ENCODE results near the gene GARNL3. TPM values are rescaled to one million over a fixed set of nuclear protein-coding genes. Genes with fewer than 3 reads are reported as not detected.
A peak's percentile ranks its signal among the peaks of the same experiment; 100 is the strongest.

The GARNL3 gene
- total RNA-seq, 2 donors from 2014 or later = 2.0 to 2.5 TPM

- DNase-seq = no peak
- Mint-ChIP-seq H3K27me3 (peaks cover 58% of the 10 kb centered on the region), H3K36me3 (ENCODE audit: low read depth) (peaks cover 4% of the 10 kb centered on the region), H3K4me3 (no peak overlapping the region), H3K4me1 (peaks cover 30% of the 10 kb centered on the region), H3K27ac (no peak overlapping the region)
- no peak for ATAC-seq
- H3K9me3 ChIP-seq (ENCODE audit: control insufficient read depth, low read length, poor library complexity, severe bottlenecking) = no peaks in the 10 kb centered on the region
Observed at GRCh38 chr9:127386249-127386648, 121.7 kb downstream of the GARNL3 start.

GRCh38 chr9:127386981-127387380 lies 122.4 kb downstream of the GARNL3 start:
- Mint-ChIP-seq H3K27me3 (peaks cover 63% of the 10 kb centered on the region), H3K27ac (no peak overlapping the region), H3K4me3 (no peak overlapping the region), H3K4me1 (peaks cover 30% of the 10 kb centered on the region), H3K36me3 (ENCODE audit: low read depth) (peaks cover 4% of the 10 kb centered on the region)
- no peak for DNase-seq
- no peaks in the 10 kb centered on the region for H3K9me3 ChIP-seq (ENCODE audit: control insufficient read depth, low read length, poor library complexity, severe bottlenecking)
- ATAC-seq = no peak

- H3K4me1 Mint-ChIP-seq = peaks cover 35% of the 10 kb centered on the region
- peak overlapping the region; percentile 66 for H3K4me3 Mint-ChIP-seq
- peak overlapping the region; percentile 89 for H3K27ac Mint-ChIP-seq
- ATAC-seq (peak; percentile 98), DNase-seq (peak; percentile 59 to 77 (median 77))
- H3K36me3 Mint-ChIP-seq (ENCODE audit: low read depth) = peaks cover 4% of the 10 kb centered on the region
- H3K27me3 Mint-ChIP-seq = peaks cover 68% of the 10 kb centered on the region
- no peaks in the 10 kb centered on the region for H3K9me3 ChIP-seq (ENCODE audit: control insufficient read depth, low read length, poor library complexity, severe bottlenecking)
Observed at GRCh38 chr9:127388037-127388855, 123.7 kb downstream of the GARNL3 start.

GRCh38 chr9:127388856-127389238 lies 124.3 kb downstream of the GARNL3 start:
- ATAC-seq (no peak), DNase-seq (no peak)
- H3K27ac Mint-ChIP-seq = peak overlapping the region; percentile 89
- H3K9me3 ChIP-seq (ENCODE audit: control insufficient read depth, low read length, poor library complexity, severe bottlenecking) = no peaks in the 10 kb centered on the region
- H3K36me3 Mint-ChIP-seq (ENCODE audit: low read depth) = peaks cover 2% of the 10 kb centered on the region
- peaks cover 62% of the 10 kb centered on the region for H3K27me3 Mint-ChIP-seq
- peaks cover 35% of the 10 kb centered on the region for H3K4me1 Mint-ChIP-seq
- H3K4me3 Mint-ChIP-seq = peak overlapping the region; percentile 66

DNA sequence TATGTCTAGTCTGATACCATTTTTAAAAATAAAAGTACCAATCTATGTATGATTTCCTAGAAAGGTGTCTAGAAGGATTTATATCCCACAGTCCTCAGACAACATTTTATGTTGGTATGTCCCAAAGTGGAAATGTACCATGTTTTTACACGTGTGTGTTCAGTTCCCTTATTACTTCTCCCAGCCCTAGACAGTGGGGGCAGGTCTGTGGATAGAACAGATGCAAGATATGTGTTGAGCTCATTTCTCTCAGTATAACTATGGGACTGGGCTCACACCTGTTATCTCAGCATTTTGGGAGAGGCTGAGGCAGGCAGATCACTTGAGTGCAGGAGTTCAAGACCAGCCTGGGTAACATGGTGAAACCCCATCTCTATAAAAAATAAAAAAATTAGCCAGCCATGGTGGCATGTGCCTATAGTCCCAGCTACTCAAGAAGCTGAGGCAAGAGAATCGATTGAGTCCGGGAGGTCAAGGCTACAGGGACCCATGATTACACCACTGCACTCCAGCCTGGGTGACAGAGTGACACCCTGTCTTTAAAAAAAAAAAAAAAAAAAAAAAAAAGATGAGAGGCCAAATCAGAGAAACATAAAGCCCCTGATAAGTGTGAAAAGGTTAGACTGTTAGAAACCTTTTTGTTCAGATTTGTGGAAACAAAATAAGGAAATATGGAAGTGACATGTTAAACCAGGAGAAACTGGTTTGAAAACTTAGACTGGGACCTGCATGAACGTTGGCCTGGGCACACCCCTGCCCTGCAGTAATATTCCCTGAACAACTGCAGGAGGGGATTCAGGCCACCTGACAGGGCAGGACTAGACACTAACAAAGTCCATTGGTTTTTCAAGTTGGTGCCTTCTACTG lies 125.0 kb downstream of the GARNL3 start:
- H3K4me3 Mint-ChIP-seq = no peak overlapping the region

DNA sequence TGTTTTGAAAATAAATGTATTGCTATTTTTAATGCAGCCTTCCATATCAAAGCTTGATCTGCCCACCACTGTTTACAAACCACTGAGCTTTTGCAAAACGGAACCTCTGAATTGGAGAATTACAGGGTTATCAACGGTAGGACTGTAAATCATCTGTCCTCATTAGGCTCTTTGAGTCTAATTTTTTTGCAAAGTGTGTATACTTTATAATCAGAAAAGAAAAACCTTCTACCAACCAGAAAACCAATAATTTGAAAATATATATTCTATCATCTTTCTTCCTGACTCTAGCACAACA lies 125.6 kb downstream of the GARNL3 start:
- no peaks in the 10 kb centered on the region for H3K9me3 ChIP-seq (ENCODE audit: control insufficient read depth, low read length, poor library complexity, severe bottlenecking)
- no peak overlapping the region for H3K27ac Mint-ChIP-seq
- no peak overlapping the region for H3K4me3 Mint-ChIP-seq
- peaks cover 52% of the 10 kb centered on the region for H3K27me3 Mint-ChIP-seq
- peaks cover 2% of the 10 kb centered on the region for H3K36me3 Mint-ChIP-seq (ENCODE audit: low read depth)
- H3K4me1 Mint-ChIP-seq = peaks cover 29% of the 10 kb centered on the region
- DNase-seq (no peak), ATAC-seq (no peak)

More for the DNA sequence above, 125.0 kb downstream of the GARNL3 start:
- Mint-ChIP-seq H3K27ac (peak overlapping the region; percentile 89), H3K27me3 (peaks cover 55% of the 10 kb centered on the region), H3K36me3 (ENCODE audit: low read depth) (peaks cover 2% of the 10 kb centered on the region), H3K4me1 (peaks cover 31% of the 10 kb centered on the region)
- no peaks in the 10 kb centered on the region for H3K9me3 ChIP-seq (ENCODE audit: control insufficient read depth, low read length, poor library complexity, severe bottlenecking)
- DNase-seq = no peak
- ATAC-seq = no peak

DNA sequence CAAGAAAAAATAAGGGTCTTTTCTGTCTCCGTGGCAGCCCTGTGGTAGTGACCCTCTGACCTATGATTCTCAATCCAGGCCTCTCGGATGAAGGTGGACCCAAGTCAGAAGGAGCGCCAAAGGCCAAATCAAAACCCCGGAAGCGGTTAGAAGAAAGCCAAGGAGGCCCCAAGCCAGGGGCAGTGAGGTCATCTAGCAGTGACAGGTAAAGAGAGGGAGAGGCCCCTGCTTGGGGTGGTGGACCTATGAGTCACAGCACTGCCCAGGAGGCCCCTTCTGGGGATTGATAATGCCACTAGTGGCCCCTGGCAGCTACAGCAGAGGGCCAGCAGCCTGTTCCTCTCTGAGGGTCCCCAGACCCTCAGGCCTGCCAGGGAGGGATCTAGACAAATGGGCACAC lies 126.0 kb downstream of the GARNL3 start:
- no peak for ATAC-seq
- peaks cover 2% of the 10 kb centered on the region for H3K36me3 Mint-ChIP-seq (ENCODE audit: low read depth)
- no peak for DNase-seq
- no peaks in the 10 kb centered on the region for H3K9me3 ChIP-seq (ENCODE audit: control insufficient read depth, low read length, poor library complexity, severe bottlenecking)
- H3K4me3 Mint-ChIP-seq = no peak overlapping the region
- H3K27ac Mint-ChIP-seq = no peak overlapping the region
- peaks cover 28% of the 10 kb centered on the region for H3K4me1 Mint-ChIP-seq
- H3K27me3 Mint-ChIP-seq = peaks cover 52% of the 10 kb centered on the region

DNA sequence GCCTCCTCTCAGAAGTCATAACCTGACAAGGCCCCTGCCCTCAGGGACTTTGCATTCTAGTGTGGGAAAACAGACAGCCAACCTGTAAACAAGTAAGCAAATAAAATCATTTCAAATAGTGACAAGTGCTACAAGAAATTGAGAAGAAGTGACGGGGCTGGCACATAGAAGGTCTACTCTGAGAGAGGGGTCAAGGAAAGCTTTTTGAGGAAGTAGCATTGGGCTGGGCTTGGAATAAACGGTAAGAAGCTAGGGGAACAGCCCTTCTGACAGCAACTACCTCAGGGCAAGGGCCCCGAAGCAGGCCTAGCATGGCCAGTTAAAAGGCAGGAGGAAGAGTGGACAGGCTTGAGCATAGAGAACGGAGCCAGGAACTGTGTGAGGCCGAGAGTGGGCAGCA lies 127.6 kb downstream of the GARNL3 start:
- Mint-ChIP-seq H3K27ac (no peak overlapping the region), H3K4me3 (peak overlapping the region; percentile 15), H3K36me3 (ENCODE audit: low read depth) (no peaks in the 10 kb centered on the region), H3K27me3 (peaks cover 43% of the 10 kb centered on the region), H3K4me1 (peaks cover 23% of the 10 kb centered on the region)
- no peaks in the 10 kb centered on the region for H3K9me3 ChIP-seq (ENCODE audit: control insufficient read depth, low read length, poor library complexity, severe bottlenecking)
- ATAC-seq (no peak), DNase-seq (no peak)

GRCh38 chr9:127392976-127393375 lies 128.4 kb downstream of the GARNL3 start:
- Mint-ChIP-seq H3K27me3 (peaks cover 42% of the 10 kb centered on the region), H3K27ac (no peak overlapping the region), H3K36me3 (ENCODE audit: low read depth) (no peaks in the 10 kb centered on the region), H3K4me1 (peaks cover 21% of the 10 kb centered on the region), H3K4me3 (no peak overlapping the region)
- DNase-seq = no peak
- no peak for ATAC-seq
- no peaks in the 10 kb centered on the region for H3K9me3 ChIP-seq (ENCODE audit: control insufficient read depth, low read length, poor library complexity, severe bottlenecking)

- Mint-ChIP-seq H3K4me3 (no peak overlapping the region), H3K27ac (no peak overlapping the region), H3K4me1 (peaks cover 21% of the 10 kb centered on the region), H3K36me3 (ENCODE audit: low read depth) (no peaks in the 10 kb centered on the region), H3K27me3 (peaks cover 45% of the 10 kb centered on the region)
- ATAC-seq (no peak), DNase-seq (no peak)
- no peaks in the 10 kb centered on the region for H3K9me3 ChIP-seq (ENCODE audit: control insufficient read depth, low read length, poor library complexity, severe bottlenecking)
Observed at GRCh38 chr9:127393645-127394044, 129.1 kb downstream of the GARNL3 start.

- ATAC-seq (no peak), DNase-seq (no peak)
- Mint-ChIP-seq H3K36me3 (ENCODE audit: low read depth) (no peaks in the 10 kb centered on the region), H3K27me3 (peaks cover 50% of the 10 kb centered on the region), H3K4me3 (peak overlapping the region; percentile 67), H3K4me1 (peaks cover 19% of the 10 kb centered on the region), H3K27ac (no peak overlapping the region)
- no peaks in the 10 kb centered on the region for H3K9me3 ChIP-seq (ENCODE audit: control insufficient read depth, low read length, poor library complexity, severe bottlenecking)
Observed at GRCh38 chr9:127395497-127396252, 131.1 kb downstream of the GARNL3 start.

GRCh38 chr9:127396253-127396807 lies 131.8 kb downstream of the GARNL3 start:
- Mint-ChIP-seq H3K27ac (no peak overlapping the region), H3K4me1 (peaks cover 19% of the 10 kb centered on the region), H3K4me3 (peak overlapping the region; percentile 67), H3K36me3 (ENCODE audit: low read depth) (no peaks in the 10 kb centered on the region), H3K27me3 (peaks cover 50% of the 10 kb centered on the region)
- H3K9me3 ChIP-seq (ENCODE audit: control insufficient read depth, low read length, poor library complexity, severe bottlenecking) = no peaks in the 10 kb centered on the region
- no peak for ATAC-seq
- no peak for DNase-seq

All from T-helper 17 cell (primary cell).